Epithelial cell of proximal tubule (primary cell): ENCODE data around the gene ZNF579. TPM values are rescaled to one million over a fixed set of nuclear protein-coding genes. Genes with fewer than 3 reads are reported as not detected.

Source experiments
- DNase-seq: peaks from one replicate; pipeline ENCODE4 v3.0.0-alpha.2; 2011; ENCODE audit warnings: low read depth
- H3K4me3 ChIP-seq: 2 replicates; pipeline ENCODE4 v1.5.1; 2011; ENCODE audit warnings: low read depth, mild to moderate bottlenecking, low read length
- total RNA-seq: library from RNA; depleted of rRNA; stranded (reverse); fragments of >200 nt; gene quantifications from 2 replicates; pipeline ENCODE4 v1.2.3, GENCODE V29; 2015
- TF ChIP-seq, protein P1 (sequence below): conservative IDR thresholded peaks from 2 replicates; pipeline ENCODE4 v1.5.1; 2012; ENCODE audit warnings: low read depth, mild to moderate bottlenecking, low read length

ZNF579 gene
- total RNA-seq, 1 donor from 2014 or later, result 10.0 TPM

DNA sequence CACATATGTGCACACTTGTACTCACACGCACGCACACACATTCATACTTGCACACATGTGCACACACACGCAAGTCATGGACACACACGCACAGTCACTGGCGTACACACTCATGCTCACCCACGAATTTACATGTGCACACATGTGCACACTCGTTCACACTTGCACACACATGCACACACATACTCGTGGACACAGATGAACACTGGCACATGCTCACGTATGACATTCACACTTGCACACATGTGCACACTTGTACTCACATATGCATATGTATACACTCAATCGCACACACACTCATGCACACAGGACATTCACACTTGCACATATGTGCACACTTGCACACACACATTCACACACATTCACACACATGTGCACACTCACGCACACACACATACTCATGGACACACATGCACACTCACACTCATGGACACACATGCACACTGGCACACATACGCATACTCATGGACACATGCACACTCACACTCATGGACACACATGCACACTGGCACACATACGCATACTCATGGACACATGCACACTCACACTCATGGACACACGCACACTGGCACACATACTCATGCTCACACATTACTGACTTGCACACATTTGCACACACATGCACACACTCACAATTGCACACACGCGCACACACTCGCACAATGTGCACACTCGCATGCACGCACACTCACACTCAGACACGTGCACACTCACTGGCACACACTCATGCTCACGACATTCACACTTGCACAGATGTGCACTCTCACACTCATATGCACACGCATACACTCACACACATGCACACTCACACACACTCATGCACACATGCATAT lies 53.2 kb downstream of the ZNF579 start:
- no peak overlapping the region for H3K4me3 ChIP-seq
- DNase-seq, result no peak
- TF ChIP-seq, protein P1, sequence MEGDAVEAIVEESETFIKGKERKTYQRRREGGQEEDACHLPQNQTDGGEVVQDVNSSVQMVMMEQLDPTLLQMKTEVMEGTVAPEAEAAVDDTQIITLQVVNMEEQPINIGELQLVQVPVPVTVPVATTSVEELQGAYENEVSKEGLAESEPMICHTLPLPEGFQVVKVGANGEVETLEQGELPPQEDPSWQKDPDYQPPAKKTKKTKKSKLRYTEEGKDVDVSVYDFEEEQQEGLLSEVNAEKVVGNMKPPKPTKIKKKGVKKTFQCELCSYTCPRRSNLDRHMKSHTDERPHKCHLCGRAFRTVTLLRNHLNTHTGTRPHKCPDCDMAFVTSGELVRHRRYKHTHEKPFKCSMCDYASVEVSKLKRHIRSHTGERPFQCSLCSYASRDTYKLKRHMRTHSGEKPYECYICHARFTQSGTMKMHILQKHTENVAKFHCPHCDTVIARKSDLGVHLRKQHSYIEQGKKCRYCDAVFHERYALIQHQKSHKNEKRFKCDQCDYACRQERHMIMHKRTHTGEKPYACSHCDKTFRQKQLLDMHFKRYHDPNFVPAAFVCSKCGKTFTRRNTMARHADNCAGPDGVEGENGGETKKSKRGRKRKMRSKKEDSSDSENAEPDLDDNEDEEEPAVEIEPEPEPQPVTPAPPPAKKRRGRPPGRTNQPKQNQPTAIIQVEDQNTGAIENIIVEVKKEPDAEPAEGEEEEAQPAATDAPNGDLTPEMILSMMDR, result no peak

Other genes starting within 250 kb of the ZNF579 start
- 5.1 and 18.5 TPM in 2 replicates for gene KMT5C, start 241.0 kb downstream of the ZNF579 start, total RNA-seq
- gene COX6B2, start 226.1 kb downstream of the ZNF579 start, total RNA-seq, result 0.23 TPM in 1 of 2 replicates, not detected in the other
- not detected in 2 replicates for gene GARIN5B, start 217.6 kb downstream of the ZNF579 start, total RNA-seq
- gene IL11, start 210.4 kb downstream of the ZNF579 start, total RNA-seq, result 31.0 and 42.8 TPM in 2 replicates
- gene TMEM190, start 204.0 kb downstream of the ZNF579 start, total RNA-seq, result not detected in 2 replicates
- gene TMEM238, start 196.6 kb downstream of the ZNF579 start, total RNA-seq, result 16.3 and 21.4 TPM in 2 replicates
- 412 and 480 TPM in 2 replicates for gene RPL28, start 194.9 kb downstream of the ZNF579 start, total RNA-seq
- gene UBE2S, start 173.1 kb downstream of the ZNF579 start, total RNA-seq, result 383 and 458 TPM in 2 replicates
- gene SHISA7, start 137.5 kb downstream of the ZNF579 start, total RNA-seq, result 0.17 TPM in 1 of 2 replicates, not detected in the other
- 58.7 and 71.2 TPM in 2 replicates for gene ISOC2, start 119.2 kb downstream of the ZNF579 start, total RNA-seq
- gene C19orf85, start 116.1 kb downstream of the ZNF579 start, total RNA-seq, result not detected in 2 replicates
- gene ZNF628, start 104.2 kb downstream of the ZNF579 start, total RNA-seq, result 4.2 and 6.2 TPM in 2 replicates
- gene NAT14, start 95.7 kb downstream of the ZNF579 start, total RNA-seq, result 29.0 and 29.2 TPM in 2 replicates
- gene SSC5D, start 92.4 kb downstream of the ZNF579 start, total RNA-seq, result 0.86 TPM in 1 of 2 replicates, not detected in the other
- 0.58 and 2.9 TPM in 2 replicates for gene SBK2, start 43.7 kb downstream of the ZNF579 start, total RNA-seq
- gene SBK3, start 35.3 kb downstream of the ZNF579 start, total RNA-seq, result 0.23 TPM in 1 of 2 replicates, not detected in the other
- 5.5 and 9.7 TPM in 2 replicates for gene FIZ1, start 18.7 kb upstream of the ZNF579 start, total RNA-seq
- 16.4 and 18.0 TPM in 2 replicates for gene ZNF524, start 19.4 kb upstream of the ZNF579 start, total RNA-seq
- 3.4 and 6.2 TPM in 2 replicates for gene ZNF865, start 24.8 kb upstream of the ZNF579 start, total RNA-seq
- gene ZNF784, start 43.7 kb upstream of the ZNF579 start, total RNA-seq, result 0.58 and 4.0 TPM in 2 replicates
- gene ZNF580, start 60.2 kb upstream of the ZNF579 start, total RNA-seq, result 10.6 and 10.8 TPM in 2 replicates
- gene ZNF581, start 62.8 kb upstream of the ZNF579 start, total RNA-seq, result 27.2 and 29.2 TPM in 2 replicates
- gene CCDC106, start 67.4 kb upstream of the ZNF579 start, total RNA-seq, result 10.2 and 17.9 TPM in 2 replicates
- gene U2AF2, start 74.2 kb upstream of the ZNF579 start, total RNA-seq, result 142 and 205 TPM in 2 replicates
- 102 and 151 TPM in 2 replicates for gene EPN1, start 94.4 kb upstream of the ZNF579 start, total RNA-seq
- gene NLRP9, start 157.6 kb upstream of the ZNF579 start, total RNA-seq, result not detected in 2 replicates
- not detected in 2 replicates for gene RFPL4A, start 178.2 kb upstream of the ZNF579 start, total RNA-seq
- not detected in 2 replicates for gene RFPL4AL1, start 188.3 kb upstream of the ZNF579 start, total RNA-seq